ENCODE data around the gene HOXD1.

HOXD1 gene

GRCh38 chr2:176169181-176169580 is 19.3 kb upstream of the HOXD1 start:
- H3F3A ChIP-seq (ENCODE audit: insufficient read depth), result no peaks in the 10 kb centered on the region
- H3K4me3 ChIP-seq (ENCODE audit: insufficient read depth, low read length, poor library complexity, severe bottlenecking), result no peak overlapping the region
- TF ChIP-seq, protein P1, sequence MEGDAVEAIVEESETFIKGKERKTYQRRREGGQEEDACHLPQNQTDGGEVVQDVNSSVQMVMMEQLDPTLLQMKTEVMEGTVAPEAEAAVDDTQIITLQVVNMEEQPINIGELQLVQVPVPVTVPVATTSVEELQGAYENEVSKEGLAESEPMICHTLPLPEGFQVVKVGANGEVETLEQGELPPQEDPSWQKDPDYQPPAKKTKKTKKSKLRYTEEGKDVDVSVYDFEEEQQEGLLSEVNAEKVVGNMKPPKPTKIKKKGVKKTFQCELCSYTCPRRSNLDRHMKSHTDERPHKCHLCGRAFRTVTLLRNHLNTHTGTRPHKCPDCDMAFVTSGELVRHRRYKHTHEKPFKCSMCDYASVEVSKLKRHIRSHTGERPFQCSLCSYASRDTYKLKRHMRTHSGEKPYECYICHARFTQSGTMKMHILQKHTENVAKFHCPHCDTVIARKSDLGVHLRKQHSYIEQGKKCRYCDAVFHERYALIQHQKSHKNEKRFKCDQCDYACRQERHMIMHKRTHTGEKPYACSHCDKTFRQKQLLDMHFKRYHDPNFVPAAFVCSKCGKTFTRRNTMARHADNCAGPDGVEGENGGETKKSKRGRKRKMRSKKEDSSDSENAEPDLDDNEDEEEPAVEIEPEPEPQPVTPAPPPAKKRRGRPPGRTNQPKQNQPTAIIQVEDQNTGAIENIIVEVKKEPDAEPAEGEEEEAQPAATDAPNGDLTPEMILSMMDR (IDR thresholded peaks at IDR 0.05; ENCODE audit: insufficient read depth, low read length, poor library complexity, severe bottlenecking), result no peak
- TF ChIP-seq EZH2phosphoT487 (conservative IDR thresholded peaks at IDR 0.05; ENCODE audit: low read length), result no peak
- H3K27me3 ChIP-seq (ENCODE audit: low read length), result no peaks in the 10 kb centered on the region
- no peaks in the 10 kb centered on the region for H3K79me2 ChIP-seq (ENCODE audit: insufficient read depth, low read length)
- H3K9me2 ChIP-seq (replicated peaks; ENCODE audit: insufficient read depth, low read length), result no peaks in the 10 kb centered on the region
- H3K9me3 ChIP-seq (ENCODE audit: insufficient read depth, low read length), result no peaks in the 10 kb centered on the region
- H3K27ac ChIP-seq (ENCODE audit: low read depth, low read length), result no peak overlapping the region
- no peak overlapping the region for H2AFZ ChIP-seq (ENCODE audit: low read depth, low read length, severe bottlenecking)
- H4K20me1 ChIP-seq (ENCODE audit: low read depth, low read length), result no peaks in the 10 kb centered on the region
- no peaks in the 10 kb centered on the region for H3K36me3 ChIP-seq (ENCODE audit: low read length)
- H3K9ac ChIP-seq (ENCODE audit: low read length), result no peak overlapping the region
- H3K4me2 ChIP-seq (ENCODE audit: low read depth, low read length, poor library complexity, severe bottlenecking), result no peak overlapping the region

- no peaks in the 10 kb centered on the region for H3K36me3 ChIP-seq (ENCODE audit: low read length)
- no peak overlapping the region for H3K9ac ChIP-seq (ENCODE audit: low read length)
- no peak for TF ChIP-seq EZH2phosphoT487 (conservative IDR thresholded peaks at IDR 0.05; ENCODE audit: low read length)
- TF ChIP-seq, protein P1 (IDR thresholded peaks at IDR 0.05; ENCODE audit: insufficient read depth, low read length, poor library complexity, severe bottlenecking), result no peak
- H3F3A ChIP-seq (ENCODE audit: insufficient read depth), result no peaks in the 10 kb centered on the region
- H3K27me3 ChIP-seq (ENCODE audit: low read length), result no peaks in the 10 kb centered on the region
- no peak overlapping the region for H3K27ac ChIP-seq (ENCODE audit: low read depth, low read length)
- H3K4me2 ChIP-seq (ENCODE audit: low read depth, low read length, poor library complexity, severe bottlenecking), result no peak overlapping the region
- no peaks in the 10 kb centered on the region for H4K20me1 ChIP-seq (ENCODE audit: low read depth, low read length)
- no peak overlapping the region for H3K4me3 ChIP-seq (ENCODE audit: insufficient read depth, low read length, poor library complexity, severe bottlenecking)
- H3K9me3 ChIP-seq (ENCODE audit: insufficient read depth, low read length), result no peaks in the 10 kb centered on the region
- no peak overlapping the region for H2AFZ ChIP-seq (ENCODE audit: low read depth, low read length, severe bottlenecking)
- no peaks in the 10 kb centered on the region for H3K9me2 ChIP-seq (replicated peaks; ENCODE audit: insufficient read depth, low read length)
- H3K79me2 ChIP-seq (ENCODE audit: insufficient read depth, low read length), result no peaks in the 10 kb centered on the region
Observed at GRCh38 chr2:176169711-176170110, 18.8 kb upstream of the HOXD1 start.

DNA sequence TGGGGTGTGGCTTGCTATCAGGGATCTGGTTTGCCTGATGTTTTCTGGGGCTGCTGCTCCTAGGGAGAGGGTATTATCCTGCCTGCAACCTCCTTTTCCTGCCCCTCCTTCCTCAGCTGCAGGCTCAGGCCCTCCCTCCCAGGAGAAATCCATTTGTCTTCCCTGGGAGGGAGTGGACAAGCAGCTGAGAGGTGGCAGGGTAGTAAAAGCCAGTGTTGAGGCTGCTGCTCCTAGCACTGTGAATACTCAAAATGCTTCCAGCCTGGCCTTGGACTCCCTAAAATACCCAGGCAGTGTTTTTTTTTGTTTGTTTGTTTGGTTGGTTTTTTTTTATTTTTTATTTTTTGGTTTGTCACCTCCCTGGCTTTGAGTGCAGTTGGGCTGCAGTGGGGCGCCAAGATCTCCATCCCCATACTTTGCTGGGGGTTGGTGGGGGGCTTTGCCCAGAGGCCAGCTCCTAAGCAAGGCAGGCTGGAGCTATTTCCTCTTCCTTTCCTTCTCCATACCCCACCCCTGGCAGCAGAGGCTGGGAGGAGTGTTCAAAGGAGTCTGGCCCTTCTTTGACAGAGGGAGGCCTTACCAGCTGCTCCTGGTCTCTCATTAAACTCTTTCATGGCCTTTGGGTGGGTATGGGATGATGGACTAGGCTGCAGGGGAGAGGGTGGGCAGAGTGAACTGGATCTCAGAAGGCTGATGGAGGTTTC is 17.7 kb upstream of the HOXD1 start:
- Histone ChIP-seq H3K79me2 (ENCODE audit: insufficient read depth, low read length) (no peaks in the 10 kb centered on the region), H2AFZ (ENCODE audit: low read depth, low read length, severe bottlenecking) (no peak overlapping the region), H3F3A (ENCODE audit: insufficient read depth) (no peaks in the 10 kb centered on the region), H3K27me3 (ENCODE audit: low read length) (no peaks in the 10 kb centered on the region), H3K4me2 (ENCODE audit: low read depth, low read length, poor library complexity, severe bottlenecking) (no peak overlapping the region), H3K9me2 (replicated peaks; ENCODE audit: insufficient read depth, low read length) (no peaks in the 10 kb centered on the region), H3K9me3 (ENCODE audit: insufficient read depth, low read length) (no peaks in the 10 kb centered on the region), H3K27ac (ENCODE audit: low read depth, low read length) (no peak overlapping the region), H3K36me3 (ENCODE audit: low read length) (no peaks in the 10 kb centered on the region), H3K9ac (ENCODE audit: low read length) (no peak overlapping the region), H4K20me1 (ENCODE audit: low read depth, low read length) (no peaks in the 10 kb centered on the region), H3K4me3 (ENCODE audit: insufficient read depth, low read length, poor library complexity, severe bottlenecking) (no peak overlapping the region)
- TF ChIP-seq, protein P1 (IDR thresholded peaks at IDR 0.05; ENCODE audit: insufficient read depth, low read length, poor library complexity, severe bottlenecking), result no peak
- no peak for TF ChIP-seq EZH2phosphoT487 (conservative IDR thresholded peaks at IDR 0.05; ENCODE audit: low read length)

Measured in SU-DHL-6 (cell line).